ENCODE measurements around the gene NKX2-2.

The NKX2-2 gene

GRCh38 chr20:21521596-21522480 lies 8.0 kb upstream of the NKX2-2 start:
- DNase-seq (ENCODE audit: low read depth, low spot score) = no peak

GRCh38 chr20:21520702-21521595 lies 7.1 kb upstream of the NKX2-2 start:
- DNase-seq (ENCODE audit: low read depth, low spot score) = no peak

- no peak for DNase-seq (ENCODE audit: low read depth, low spot score)
Observed at GRCh38 chr20:21519136-21519584, 5.3 kb upstream of the NKX2-2 start.

GRCh38 chr20:21518292-21518991 lies 4.6 kb upstream of the NKX2-2 start:
- no peak for DNase-seq (ENCODE audit: low read depth, low spot score)

DNA sequence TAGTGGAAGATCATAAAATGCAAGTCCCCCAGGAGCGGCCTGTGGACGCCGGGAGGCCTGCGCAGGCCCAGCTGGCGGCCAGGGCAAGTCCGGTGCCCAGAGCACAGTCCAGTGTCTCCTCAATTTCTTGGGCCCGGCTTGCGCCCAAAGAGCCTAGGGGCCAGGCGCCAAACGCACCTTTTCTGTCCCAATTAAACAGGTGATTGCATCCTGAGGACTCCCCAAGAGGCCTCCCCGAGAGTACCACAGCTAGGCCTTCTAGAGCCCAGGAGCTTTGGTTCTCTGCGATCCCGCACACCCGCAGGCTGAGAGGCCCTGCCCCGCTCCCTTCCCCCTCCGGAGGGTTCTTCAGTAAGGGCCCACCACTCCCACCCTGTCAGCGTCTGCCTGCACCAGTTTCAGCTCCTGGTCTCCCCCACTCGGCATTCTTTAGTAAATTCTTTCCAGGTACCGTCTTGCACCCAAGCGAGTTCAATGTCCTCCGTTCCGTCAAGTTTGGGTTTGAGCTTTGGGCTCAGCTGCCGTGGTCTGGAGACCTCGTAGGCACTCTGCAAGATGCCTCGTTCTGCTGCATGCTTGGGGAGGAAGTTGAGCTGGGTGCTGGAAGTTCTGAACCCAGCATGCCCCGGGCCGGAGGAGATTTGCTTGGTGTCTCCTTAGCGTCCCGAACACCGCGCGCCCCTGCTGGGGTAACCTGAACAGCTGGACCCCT lies 3.9 kb upstream of the NKX2-2 start:
- no peak for DNase-seq (ENCODE audit: low read depth, low spot score)

- DNase-seq (ENCODE audit: low read depth, low spot score) = no peak
Observed at GRCh38 chr20:21516861-21517565, 3.1 kb upstream of the NKX2-2 start.

DNA sequence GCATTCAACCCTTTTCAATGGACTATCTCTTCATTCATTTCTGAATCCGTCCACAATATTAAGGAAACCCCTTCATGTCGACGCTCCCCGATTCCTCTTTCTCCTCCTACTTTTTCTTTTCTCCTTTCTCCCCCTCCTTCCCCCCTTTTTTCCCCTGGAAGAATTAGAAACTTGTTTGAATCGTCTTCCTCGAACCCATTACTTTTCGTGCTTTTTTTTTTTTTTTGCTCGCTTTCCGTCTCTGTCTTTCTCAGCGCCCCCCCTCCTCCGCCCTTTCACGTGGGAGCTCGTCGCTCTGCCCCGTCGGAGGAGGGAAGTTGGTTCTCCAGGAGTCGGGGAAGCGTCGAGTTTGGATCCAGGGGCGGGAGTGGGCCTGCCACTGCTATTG lies 2.3 kb upstream of the NKX2-2 start:
- DNase-seq (ENCODE audit: low read depth, low spot score) = no peak

GRCh38 chr20:21515300-21516179 lies 1.7 kb upstream of the NKX2-2 start:
- DNase-seq (ENCODE audit: low read depth, low spot score) = no peak

DNA sequence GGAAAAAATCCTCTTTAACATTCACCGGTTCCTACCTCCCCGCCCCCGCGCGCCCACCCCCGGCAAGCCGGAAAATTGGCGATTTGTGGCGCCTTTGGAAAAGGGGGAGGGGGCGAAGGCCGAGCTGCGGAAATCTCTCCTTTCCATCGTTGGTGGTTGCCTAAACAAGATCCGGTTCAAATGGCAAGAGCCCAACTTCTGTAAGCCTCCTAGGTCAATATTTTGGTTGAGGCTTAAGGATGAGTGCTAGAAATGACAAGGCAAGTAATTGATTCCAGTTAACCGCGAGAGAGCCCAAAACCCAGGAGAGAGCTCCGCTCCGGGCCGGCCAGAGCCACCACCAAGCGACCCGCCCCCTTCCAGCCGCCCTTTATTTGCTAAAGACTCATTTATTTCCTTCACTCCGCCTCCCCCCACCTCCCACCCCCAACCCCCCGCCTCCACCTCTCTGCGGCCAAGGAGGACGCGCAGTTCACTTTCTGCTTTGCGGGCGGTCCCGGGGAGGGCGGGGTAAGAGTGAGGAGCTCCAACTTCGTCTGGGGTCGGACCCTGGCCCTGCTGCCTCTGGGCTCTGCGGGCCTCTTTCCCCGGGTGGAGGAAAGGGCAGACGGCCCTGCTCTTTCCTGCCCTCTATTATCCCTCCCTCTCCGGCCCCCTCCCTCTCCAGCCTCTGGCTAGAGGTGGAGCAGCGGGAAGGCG lies 838 bp upstream of the NKX2-2 start:
- no peak for DNase-seq (ENCODE audit: low read depth, low spot score)

GRCh38 chr20:21513181-21513663 lies 642 bp downstream of the NKX2-2 start:
- no peak for DNase-seq (ENCODE audit: low read depth, low spot score)

DNA sequence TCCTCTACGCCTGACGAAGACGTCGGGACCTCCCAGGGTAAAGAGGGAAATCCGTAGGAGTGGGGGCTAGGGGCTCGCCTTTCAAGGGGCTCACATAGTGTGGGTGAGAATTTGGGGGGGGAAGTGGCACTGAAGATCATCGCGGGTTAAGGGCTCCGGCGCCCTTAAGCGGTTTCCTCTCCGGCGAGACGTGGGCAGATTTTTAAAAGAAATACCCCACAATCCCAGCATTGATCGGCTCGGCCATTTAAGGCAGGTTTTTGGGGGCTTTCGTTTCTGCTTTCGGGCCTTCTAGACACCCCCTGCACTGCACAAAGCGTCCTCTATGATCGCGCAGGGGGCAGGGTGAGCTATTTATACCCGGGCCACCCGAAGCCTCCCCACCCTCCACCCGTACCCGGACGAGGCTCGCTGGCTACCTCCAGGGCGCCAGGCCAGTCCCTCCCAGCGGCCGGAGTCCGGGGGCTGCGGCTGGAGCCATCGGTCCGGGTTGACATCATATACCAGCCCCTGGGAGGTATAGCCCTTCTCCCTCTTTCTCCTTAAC lies 1.2 kb downstream of the NKX2-2 start:
- DNase-seq (ENCODE audit: low read depth, low spot score) = no peak

GRCh38 chr20:21511850-21512633 lies 1.8 kb downstream of the NKX2-2 start:
- DNase-seq (ENCODE audit: low read depth, low spot score) = no peak

- DNase-seq (ENCODE audit: low read depth, low spot score) = no peak
Observed at GRCh38 chr20:21511485-21511849, 2.4 kb downstream of the NKX2-2 start.

DNA sequence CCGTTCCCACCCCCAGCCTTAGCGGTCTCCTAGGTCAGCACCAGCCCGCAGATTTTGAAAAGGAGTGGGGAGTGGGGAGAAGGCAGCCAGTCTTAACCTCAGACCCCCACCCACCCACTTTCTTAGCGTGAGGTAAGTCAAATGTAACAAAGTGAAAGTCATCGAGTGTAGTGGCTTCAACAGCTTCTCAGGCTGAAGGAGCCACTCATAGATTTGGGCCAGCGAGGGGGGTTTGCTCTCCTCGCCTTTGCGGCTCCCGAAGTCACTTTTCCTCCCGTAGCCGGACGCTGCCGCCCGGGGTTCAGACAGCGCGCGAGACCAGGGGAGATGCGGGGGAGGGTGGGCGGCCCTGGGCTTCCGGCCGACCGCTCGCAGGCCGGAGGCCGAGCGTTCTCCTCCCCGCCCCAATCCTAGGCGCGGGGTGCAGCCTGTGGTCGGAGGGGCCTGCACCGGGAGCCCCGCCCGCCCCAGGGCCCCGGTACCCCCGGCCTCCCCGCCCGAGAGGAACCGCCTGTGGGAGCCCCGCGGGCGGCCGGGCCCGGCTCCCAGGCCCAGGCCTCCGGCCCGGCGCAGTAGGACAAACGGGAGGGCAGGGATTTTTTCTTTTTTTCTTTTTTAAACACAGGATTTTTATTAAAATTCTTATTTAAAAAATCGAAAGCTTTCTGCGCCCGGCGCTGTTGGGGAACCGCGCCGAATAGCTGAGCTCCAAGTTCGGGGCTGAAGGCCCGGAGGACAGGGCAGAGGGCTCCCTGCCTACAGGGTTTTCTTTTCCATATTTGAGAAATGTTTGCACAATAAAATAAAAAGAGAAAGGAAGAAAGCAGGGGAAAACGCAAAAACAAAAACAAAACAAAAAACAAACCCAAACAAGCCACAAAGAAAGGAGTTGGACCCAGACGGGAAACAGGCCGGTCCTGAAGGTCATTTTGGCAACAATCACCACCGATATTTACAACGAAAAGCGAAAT lies 3.2 kb downstream of the NKX2-2 start:
- DNase-seq (ENCODE audit: low read depth, low spot score) = no peak

GRCh38 chr20:21509597-21510371 lies 4.1 kb downstream of the NKX2-2 start:
- no peak for DNase-seq (ENCODE audit: low read depth, low spot score)

DNA sequence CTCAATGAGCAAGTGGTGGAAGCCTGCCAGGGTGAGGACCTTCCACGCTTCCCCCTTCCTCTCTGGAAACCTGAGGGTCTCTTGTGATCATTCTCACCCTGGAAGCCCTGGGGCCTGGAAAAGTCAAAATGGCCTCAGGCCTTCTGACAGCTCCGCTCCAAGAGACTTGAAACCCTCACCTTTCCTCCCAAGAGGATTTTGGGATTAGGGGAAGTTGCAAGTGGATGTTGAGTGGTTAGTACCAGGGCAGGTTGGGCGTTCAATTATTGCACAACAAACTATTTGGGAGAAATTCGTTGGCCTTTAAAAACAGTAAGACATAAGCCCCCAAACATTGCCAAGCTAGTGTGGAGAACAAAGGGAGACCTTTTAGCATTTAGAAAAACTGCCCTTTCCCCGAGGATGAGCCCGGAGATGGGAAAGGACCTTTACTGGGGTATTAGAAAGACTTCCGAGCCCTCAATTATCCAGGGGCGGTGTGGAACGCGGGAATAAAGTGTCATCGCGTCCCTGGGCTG lies 4.7 kb downstream of the NKX2-2 start:
- no peak for DNase-seq (ENCODE audit: low read depth, low spot score)
